ENCODE results near the gene EEF1G. TPM values are rescaled to one million over a fixed set of nuclear protein-coding genes. Genes with fewer than 3 reads are reported as not detected.

EEF1G gene
- total and polyA plus RNA-seq, 2 donors, result 1,365 to 1,700 TPM

GRCh38 chr11:62547691-62548281, 25.9 kb downstream of the EEF1G start:
- Histone ChIP-seq H3K4me3 (ENCODE audit: low read length in 2 of 2) (no peak overlapping the region), H3K4me1 (ENCODE audit: control insufficient read depth in 2 of 2, insufficient read depth in 2 of 2, low read length in 2 of 2) (peaks cover 15 to 53% of the 10 kb centered on the region in 2 donors), H3K9me3 (ENCODE audit: control insufficient read depth in 2 of 2, insufficient read depth in 1 of 2, low read length in 1 of 2) (peaks cover 0 to 6% of the 10 kb centered on the region in 2 donors), H3K27ac (ENCODE audit: low read depth in 1 of 2, low read length in 1 of 2) (peak overlapping the region in 1 of 2 donors; percentile 50), H3K27me3 (ENCODE audit: control insufficient read depth in 2 of 2, insufficient read depth in 1 of 2, low read length in 1 of 2) (peaks cover 47 to 64% of the 10 kb centered on the region in 2 donors), H3K36me3 (ENCODE audit: control insufficient read depth in 2 of 2, insufficient read depth in 2 of 2, low read length in 1 of 2) (no peaks in the 10 kb centered on the region)
- no peak for DNase-seq (ENCODE audit: low read depth in 6 of 9, low spot score in 9 of 9)
- 85% methylated on average over 8 of the region's 8 CpGs for WGBS

GRCh38 chr11:62546929-62547625, 26.6 kb downstream of the EEF1G start:
- H3K4me1 ChIP-seq (ENCODE audit: control insufficient read depth in 2 of 2, insufficient read depth in 2 of 2, low read length in 2 of 2), result peaks cover 10 to 53% of the 10 kb centered on the region in 2 donors
- no peak for DNase-seq (ENCODE audit: low read depth in 6 of 9, low spot score in 9 of 9)
- peak overlapping the region in 1 of 2 donors; percentile 66 for H3K27ac ChIP-seq (ENCODE audit: low read depth in 1 of 2, low read length in 1 of 2)
- H3K27me3 ChIP-seq (ENCODE audit: control insufficient read depth in 2 of 2, insufficient read depth in 1 of 2, low read length in 1 of 2), result peaks cover 47 to 70% of the 10 kb centered on the region in 2 donors
- H3K4me3 ChIP-seq (ENCODE audit: low read length in 2 of 2), result peak overlapping the region; percentile 5 to 47
- WGBS, result 34% methylated on average over 40 of the region's 40 CpGs
- H3K36me3 ChIP-seq (ENCODE audit: control insufficient read depth in 2 of 2, insufficient read depth in 2 of 2, low read length in 1 of 2), result no peaks in the 10 kb centered on the region
- H3K9me3 ChIP-seq (ENCODE audit: control insufficient read depth in 2 of 2, insufficient read depth in 1 of 2, low read length in 1 of 2), result peaks cover 0 to 6% of the 10 kb centered on the region in 2 donors

GRCh38 chr11:62546244-62546928, 27.3 kb downstream of the EEF1G start, which contains the start of gene AHNAK:
TSS of gene AHNAK (minus strand) at chr11:62546806. CDS start at chr11:62536098, 10,708 bp downstream.
- Histone ChIP-seq H3K9me3 (ENCODE audit: control insufficient read depth in 2 of 2, insufficient read depth in 1 of 2, low read length in 1 of 2) (peaks cover 0 to 6% of the 10 kb centered on the region in 2 donors), H3K4me3 (ENCODE audit: low read length in 2 of 2) (peak within 1 kb of the TSS; percentile 44 to 47), H3K27me3 (ENCODE audit: control insufficient read depth in 2 of 2, insufficient read depth in 1 of 2, low read length in 1 of 2) (peaks cover 47 to 70% of the 10 kb centered on the region in 2 donors), H3K27ac (ENCODE audit: low read depth in 1 of 2, low read length in 1 of 2) (peak within 1 kb of the TSS; percentile 64 to 85), H3K4me1 (ENCODE audit: control insufficient read depth in 2 of 2, insufficient read depth in 2 of 2, low read length in 2 of 2) (peaks cover 5 to 50% of the 10 kb centered on the region in 2 donors), H3K36me3 (ENCODE audit: control insufficient read depth in 2 of 2, insufficient read depth in 2 of 2, low read length in 1 of 2) (no peaks in the 10 kb centered on the region)
- WGBS, result under 1% methylated on average over 69 of the region's 69 CpGs
- peak in 1 of 9 donors; percentile 28 for DNase-seq (ENCODE audit: low read depth in 6 of 9, low spot score in 9 of 9)

GRCh38 chr11:62545437-62546243, 28.1 kb downstream of the EEF1G start:
- Histone ChIP-seq H3K27ac (ENCODE audit: low read depth in 1 of 2, low read length in 1 of 2) (peak overlapping the region; percentile 64 to 85), H3K36me3 (ENCODE audit: control insufficient read depth in 2 of 2, insufficient read depth in 2 of 2, low read length in 1 of 2) (no peaks in the 10 kb centered on the region), H3K4me3 (ENCODE audit: low read length in 2 of 2) (peak overlapping the region; percentile 44 to 47), H3K9me3 (ENCODE audit: control insufficient read depth in 2 of 2, insufficient read depth in 1 of 2, low read length in 1 of 2) (peaks cover 0 to 6% of the 10 kb centered on the region in 2 donors), H3K4me1 (ENCODE audit: control insufficient read depth in 2 of 2, insufficient read depth in 2 of 2, low read length in 2 of 2) (peaks cover 3 to 54% of the 10 kb centered on the region in 2 donors), H3K27me3 (ENCODE audit: control insufficient read depth in 2 of 2, insufficient read depth in 1 of 2, low read length in 1 of 2) (peaks cover 47 to 70% of the 10 kb centered on the region in 2 donors)
- DNase-seq (ENCODE audit: low read depth in 6 of 9, low spot score in 9 of 9), result peak in 1 of 9 donors; percentile 31
- 1% methylated on average over 59 of the region's 59 CpGs for WGBS

GRCh38 chr11:62544581-62545436, 28.9 kb downstream of the EEF1G start:
- Histone ChIP-seq H3K27me3 (ENCODE audit: control insufficient read depth in 2 of 2, insufficient read depth in 1 of 2, low read length in 1 of 2) (peaks cover 47 to 70% of the 10 kb centered on the region in 2 donors), H3K27ac (ENCODE audit: low read depth in 1 of 2, low read length in 1 of 2) (peak overlapping the region; percentile 33 to 64), H3K4me3 (ENCODE audit: low read length in 2 of 2) (peak overlapping the region; percentile 44 to 47), H3K4me1 (ENCODE audit: control insufficient read depth in 2 of 2, insufficient read depth in 2 of 2, low read length in 2 of 2) (peaks cover 3 to 59% of the 10 kb centered on the region in 2 donors), H3K9me3 (ENCODE audit: control insufficient read depth in 2 of 2, insufficient read depth in 1 of 2, low read length in 1 of 2) (peaks cover 0 to 6% of the 10 kb centered on the region in 2 donors), H3K36me3 (ENCODE audit: control insufficient read depth in 2 of 2, insufficient read depth in 2 of 2, low read length in 1 of 2) (no peaks in the 10 kb centered on the region)
- WGBS, result 22% methylated on average over 32 of the region's 32 CpGs
- no peak for DNase-seq (ENCODE audit: low read depth in 6 of 9, low spot score in 9 of 9)

GRCh38 chr11:62543680-62544444, 29.8 kb downstream of the EEF1G start:
- H3K4me1 ChIP-seq (ENCODE audit: control insufficient read depth in 2 of 2, insufficient read depth in 2 of 2, low read length in 2 of 2), result peaks cover 3 to 66% of the 10 kb centered on the region in 2 donors
- 95% methylated on average over 22 of the region's 22 CpGs for WGBS

GRCh38 chr11:62542750-62543567, 30.7 kb downstream of the EEF1G start:
- Histone ChIP-seq H3K4me3 (ENCODE audit: low read length in 2 of 2) (no peak overlapping the region), H3K9me3 (ENCODE audit: control insufficient read depth in 2 of 2, insufficient read depth in 1 of 2, low read length in 1 of 2) (peaks cover 0 to 6% of the 10 kb centered on the region in 2 donors), H3K27ac (ENCODE audit: low read depth in 1 of 2, low read length in 1 of 2) (peak overlapping the region; percentile 57 to 70), H3K36me3 (ENCODE audit: control insufficient read depth in 2 of 2, insufficient read depth in 2 of 2, low read length in 1 of 2) (no peaks in the 10 kb centered on the region), H3K4me1 (ENCODE audit: control insufficient read depth in 2 of 2, insufficient read depth in 2 of 2, low read length in 2 of 2) (peaks cover 3 to 65% of the 10 kb centered on the region in 2 donors), H3K27me3 (ENCODE audit: control insufficient read depth in 2 of 2, insufficient read depth in 1 of 2, low read length in 1 of 2) (peaks cover 40 to 57% of the 10 kb centered on the region in 2 donors)
- WGBS, result 25% methylated on average over 30 of the region's 30 CpGs
- DNase-seq (ENCODE audit: low read depth in 6 of 9, low spot score in 9 of 9), result peak in 3 of 9 donors; percentile 62 to 73 (median 63)

More at GRCh38 chr11:62543680-62544444, 29.8 kb downstream of the EEF1G start:
- no peaks in the 10 kb centered on the region for H3K36me3 ChIP-seq (ENCODE audit: control insufficient read depth in 2 of 2, insufficient read depth in 2 of 2, low read length in 1 of 2)
- peaks cover 0 to 6% of the 10 kb centered on the region in 2 donors for H3K9me3 ChIP-seq (ENCODE audit: control insufficient read depth in 2 of 2, insufficient read depth in 1 of 2, low read length in 1 of 2)
- peak overlapping the region in 1 of 2 donors; percentile 44 for H3K4me3 ChIP-seq (ENCODE audit: low read length in 2 of 2)
- H3K27ac ChIP-seq (ENCODE audit: low read depth in 1 of 2, low read length in 1 of 2), result peak overlapping the region in 1 of 2 donors; percentile 32
- peaks cover 47 to 66% of the 10 kb centered on the region in 2 donors for H3K27me3 ChIP-seq (ENCODE audit: control insufficient read depth in 2 of 2, insufficient read depth in 1 of 2, low read length in 1 of 2)
- no peak for DNase-seq (ENCODE audit: low read depth in 6 of 9, low spot score in 9 of 9)
